Mucosa of descending colon (tissue), 3 donors: ENCODE measurements around the gene PLEKHA7. TPM values are rescaled to one million over a fixed set of nuclear protein-coding genes. Genes with fewer than 3 reads are reported as not detected.

ENCODE experiments used
- ATAC-seq: fragments of 200-7000 bp; cut with Tn5 transposase; one replicate; pipeline ENCODE4 v1.9.1; 2020; ENCODE audit warnings: mild to moderate bottlenecking, moderate library complexity
- DNase-seq, 3 donors: peaks; one replicate each; pipeline ENCODE4 v3.0.0-alpha.2; 2020
- H3K36me3 ChIP-seq: fragments of 200-600 bp; one replicate; pipeline ENCODE4 v1.8.0; 2021; ENCODE audit warnings: low read depth, mild to moderate bottlenecking
- H3K4me1 ChIP-seq: fragments of 200-600 bp; one replicate; pipeline ENCODE4 v1.8.0; 2021; ENCODE audit warnings: low read depth, mild to moderate bottlenecking
- H3K4me3 ChIP-seq: fragments of 200-600 bp; one replicate; pipeline ENCODE4 v1.8.0; 2021; ENCODE audit warnings: mild to moderate bottlenecking
- H3K9me3 ChIP-seq: fragments of 200-600 bp; one replicate; pipeline ENCODE4 v1.8.0; 2021; ENCODE audit warnings: mild to moderate bottlenecking
- intact Hi-C, 2 donors: fragments of 100-400 bp; cut with DNase I in 1 of 2; cut with micrococcal nuclease in 1 of 2; formaldehyde crosslinking; loops; one replicate each; pipeline versions ENCODE4 v1.11.0 to v1.11.1; 2022; cut with DNase I, micrococcal nuclease
- total RNA-seq, 3 donors: library from RNA; stranded (reverse); fragmentation: NEBNext Ultra II Directional in 2 of 3; extraction: Animal tissue kit (Norgen Biotek cat#: 25700) in 2 of 3; gene quantifications; one replicate each; pipeline versions ENCODE4 v1.2.1 to v1.2.4, GENCODE V29; 2021 to 2023
- TF ChIP-seq, protein P1 (sequence below): fragments of 200-600 bp; IDR thresholded peaks from one replicate; pipeline ENCODE4 v1.8.0; 2022; ENCODE audit warnings: antibody characterized with exemption, mild to moderate bottlenecking
- donor health status: DM: no; HTN: no; CAD: no; lungs with moderate emphysema.
- donor health status: DM: no; HTN: no; CAD: no.
- donor health status: DM: no; HTN: yes; CAD: no.

PLEKHA7 gene
- total RNA-seq, 3 donors from 2014 or later: 67.0 to 120 (median 99.6) TPM

- intact Hi-C loops: no loop called here
- Histone ChIP-seq H3K4me3 (no peak overlapping the region), H3K36me3 (no peaks in the 10 kb centered on the region), H3K9me3 (no peaks in the 10 kb centered on the region), H3K4me1 (peaks cover 39% of the 10 kb centered on the region)
- no peak for DNase-seq
- TF ChIP-seq, protein P1, sequence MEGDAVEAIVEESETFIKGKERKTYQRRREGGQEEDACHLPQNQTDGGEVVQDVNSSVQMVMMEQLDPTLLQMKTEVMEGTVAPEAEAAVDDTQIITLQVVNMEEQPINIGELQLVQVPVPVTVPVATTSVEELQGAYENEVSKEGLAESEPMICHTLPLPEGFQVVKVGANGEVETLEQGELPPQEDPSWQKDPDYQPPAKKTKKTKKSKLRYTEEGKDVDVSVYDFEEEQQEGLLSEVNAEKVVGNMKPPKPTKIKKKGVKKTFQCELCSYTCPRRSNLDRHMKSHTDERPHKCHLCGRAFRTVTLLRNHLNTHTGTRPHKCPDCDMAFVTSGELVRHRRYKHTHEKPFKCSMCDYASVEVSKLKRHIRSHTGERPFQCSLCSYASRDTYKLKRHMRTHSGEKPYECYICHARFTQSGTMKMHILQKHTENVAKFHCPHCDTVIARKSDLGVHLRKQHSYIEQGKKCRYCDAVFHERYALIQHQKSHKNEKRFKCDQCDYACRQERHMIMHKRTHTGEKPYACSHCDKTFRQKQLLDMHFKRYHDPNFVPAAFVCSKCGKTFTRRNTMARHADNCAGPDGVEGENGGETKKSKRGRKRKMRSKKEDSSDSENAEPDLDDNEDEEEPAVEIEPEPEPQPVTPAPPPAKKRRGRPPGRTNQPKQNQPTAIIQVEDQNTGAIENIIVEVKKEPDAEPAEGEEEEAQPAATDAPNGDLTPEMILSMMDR: no peak
- ATAC-seq: peak; percentile 74
Observed at GRCh38 chr11:16902182-16902581, 112.0 kb downstream of the PLEKHA7 start.

DNA sequence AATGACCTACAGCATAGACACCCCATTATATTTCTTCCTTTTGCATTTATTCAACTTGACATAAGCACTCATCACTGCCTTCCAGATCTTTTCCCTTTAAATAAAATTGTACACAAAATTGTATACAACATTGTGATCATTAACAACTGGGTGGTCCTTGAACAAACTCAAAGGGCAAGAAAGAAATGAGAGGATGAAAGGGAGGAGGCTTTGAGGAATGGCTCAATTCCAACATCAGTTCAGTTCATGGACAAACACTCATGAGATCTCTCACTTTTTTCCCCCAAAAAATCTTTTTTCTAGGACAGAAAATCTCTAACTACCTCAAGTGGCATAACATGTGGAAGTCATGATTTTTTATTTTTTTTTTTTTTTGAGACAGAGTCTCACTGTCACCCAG is 113.7 kb downstream of the PLEKHA7 start:
- Histone ChIP-seq H3K9me3 (no peaks in the 10 kb centered on the region), H3K36me3 (no peaks in the 10 kb centered on the region), H3K4me1 (peaks cover 37% of the 10 kb centered on the region), H3K4me3 (no peak overlapping the region)
- ATAC-seq: no peak
- TF ChIP-seq, protein P1: no peak
- intact Hi-C loops: no loop called here
- no peak for DNase-seq

DNA sequence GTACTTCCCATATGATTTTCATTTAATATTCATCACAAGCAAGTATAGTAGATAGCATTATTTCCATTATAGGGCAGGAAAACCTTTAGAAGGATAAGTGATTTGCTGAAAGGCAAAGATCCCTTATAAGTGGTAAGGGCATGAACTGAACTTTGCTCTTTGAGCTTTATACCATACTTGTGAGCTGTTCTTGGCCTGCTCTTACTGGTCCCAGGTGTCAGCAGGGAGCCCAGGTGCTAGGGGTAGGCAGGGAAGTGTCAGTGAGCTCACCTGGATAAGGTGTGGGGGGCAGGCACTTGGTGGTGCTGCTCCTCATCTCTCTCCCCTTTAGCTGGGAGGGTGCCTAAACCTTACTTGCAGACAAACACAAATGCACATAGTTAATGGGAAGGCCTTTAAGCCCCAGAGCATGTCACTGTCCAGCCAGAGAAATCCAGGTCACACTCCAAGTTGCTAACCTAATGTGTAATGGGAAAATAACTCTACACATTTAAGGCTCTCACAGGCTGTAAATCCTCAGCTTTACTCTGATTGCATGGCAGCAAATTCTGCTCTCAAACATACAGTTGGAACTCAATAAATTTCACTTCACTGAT is 114.4 kb downstream of the PLEKHA7 start:
- Histone ChIP-seq H3K36me3 (no peaks in the 10 kb centered on the region), H3K4me1 (peaks cover 36% of the 10 kb centered on the region), H3K4me3 (no peak overlapping the region), H3K9me3 (no peaks in the 10 kb centered on the region)
- peak in 1 of 3 donors; percentile 29 for DNase-seq
- intact Hi-C loops: no loop called here
- TF ChIP-seq, protein P1: no peak
- ATAC-seq: peak; percentile 70

DNA sequence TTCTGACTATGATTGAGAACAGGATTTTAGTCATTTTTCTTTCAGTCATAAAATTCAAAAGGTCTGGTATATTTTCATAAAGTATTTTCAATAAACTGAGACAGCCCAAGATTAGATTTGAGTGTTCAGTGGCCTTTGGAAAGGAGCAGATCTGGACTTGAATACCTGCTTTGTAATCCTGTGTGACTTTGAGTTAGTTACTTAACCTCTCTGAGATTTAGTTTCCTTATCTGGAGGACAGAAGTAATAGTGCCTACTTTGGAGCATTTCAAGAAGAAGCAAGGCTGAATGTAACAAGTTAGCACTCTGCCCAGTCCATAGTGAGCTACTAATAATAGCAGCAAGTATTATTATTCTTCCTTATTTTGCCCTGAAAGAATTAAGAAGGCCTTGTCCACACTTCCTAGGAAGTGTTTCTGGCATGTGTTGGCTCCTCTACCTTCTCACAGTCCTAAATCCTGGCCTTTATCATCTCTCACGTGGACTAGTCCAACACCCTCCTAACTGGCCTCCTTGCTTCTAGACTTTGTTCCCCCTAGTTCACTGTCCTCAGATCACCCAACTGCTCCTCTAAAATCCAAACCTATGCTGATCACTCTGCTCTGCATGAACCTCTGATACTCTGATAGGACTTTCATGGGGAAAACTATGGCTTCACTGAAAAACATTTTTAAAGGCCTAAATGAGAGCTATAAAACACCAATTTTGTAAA is 115.8 kb downstream of the PLEKHA7 start:
- no peaks in the 10 kb centered on the region for H3K36me3 ChIP-seq
- no peaks in the 10 kb centered on the region for H3K9me3 ChIP-seq
- H3K4me1 ChIP-seq: peaks cover 36% of the 10 kb centered on the region
- intact Hi-C loops: no loop called here
- H3K4me3 ChIP-seq: no peak overlapping the region
- no peak for DNase-seq
- ATAC-seq: no peak
- TF ChIP-seq, protein P1: no peak

- no peaks in the 10 kb centered on the region for H3K9me3 ChIP-seq
- no peak for DNase-seq
- H3K4me1 ChIP-seq: peaks cover 32% of the 10 kb centered on the region
- H3K4me3 ChIP-seq: no peak overlapping the region
- no peaks in the 10 kb centered on the region for H3K36me3 ChIP-seq
- intact Hi-C loops: no loop called here
- ATAC-seq: no peak
- TF ChIP-seq, protein P1: no peak
Observed at GRCh38 chr11:16897470-16898061, 116.6 kb downstream of the PLEKHA7 start.
